ENCODE results near the gene EPB41L2. TPM values are rescaled to one million over a fixed set of nuclear protein-coding genes. Genes with fewer than 3 reads are reported as not detected.
"Not testable (repeated sequence)": the region's sequence is repeated elsewhere in the genome, so short reads cannot be mapped to it uniquely, and the experiment has no call there.

The EPB41L2 gene
- total RNA-seq, 1 experiment from 2014 or later: 106 TPM

DNA sequence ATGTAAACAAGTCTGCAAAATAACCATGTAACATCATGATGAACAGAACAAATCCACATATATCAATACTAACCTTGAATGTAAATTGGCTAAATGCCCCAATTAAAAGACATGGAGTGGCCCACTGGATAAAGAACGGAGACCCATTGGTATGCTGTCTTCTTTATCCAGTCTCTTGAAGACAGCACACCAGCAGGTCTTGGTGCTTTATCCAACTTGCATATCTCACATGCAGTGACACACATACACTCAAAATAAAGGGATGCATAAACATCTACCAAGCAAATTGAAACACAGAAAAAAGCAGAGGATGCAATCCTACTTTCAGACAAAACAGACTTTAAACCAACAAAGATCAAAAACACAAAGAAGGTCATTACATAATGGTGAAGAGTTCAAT is 30.3 kb upstream of the EPB41L2 start:
- H3K36me3 Mint-ChIP-seq: peaks cover 15% of the 10 kb centered on the region
- no peak overlapping the region for H3K4me3 Mint-ChIP-seq
- no peaks in the 10 kb centered on the region for H3K4me1 Mint-ChIP-seq
- DNase-seq (ENCODE audit: low spot score) (no peak), ATAC-seq (no peak)
- POLR2A ChIA-PET: no interaction called here
- H3K27ac Mint-ChIP-seq: no peak overlapping the region
- peaks cover 10% of the 10 kb centered on the region; the same call in 1 of the 2 replicates for H3K27me3 Mint-ChIP-seq (ENCODE audit: low read depth)
- peaks cover 36% of the 10 kb centered on the region for H3K9me3 Mint-ChIP-seq
- CTCF ChIA-PET: interaction anchor here (0.6 kb wide), 1 partner anchor 15 kb away, joined by 3 read pairs; no protein-coding TSS in a partner anchor
- no peak for TF ChIP-seq KAT7 (CRISPR knock-in tag; IDR thresholded peaks at IDR 0.05; ENCODE audit: borderline replicate concordance)
- TF ChIP-seq, protein P1, sequence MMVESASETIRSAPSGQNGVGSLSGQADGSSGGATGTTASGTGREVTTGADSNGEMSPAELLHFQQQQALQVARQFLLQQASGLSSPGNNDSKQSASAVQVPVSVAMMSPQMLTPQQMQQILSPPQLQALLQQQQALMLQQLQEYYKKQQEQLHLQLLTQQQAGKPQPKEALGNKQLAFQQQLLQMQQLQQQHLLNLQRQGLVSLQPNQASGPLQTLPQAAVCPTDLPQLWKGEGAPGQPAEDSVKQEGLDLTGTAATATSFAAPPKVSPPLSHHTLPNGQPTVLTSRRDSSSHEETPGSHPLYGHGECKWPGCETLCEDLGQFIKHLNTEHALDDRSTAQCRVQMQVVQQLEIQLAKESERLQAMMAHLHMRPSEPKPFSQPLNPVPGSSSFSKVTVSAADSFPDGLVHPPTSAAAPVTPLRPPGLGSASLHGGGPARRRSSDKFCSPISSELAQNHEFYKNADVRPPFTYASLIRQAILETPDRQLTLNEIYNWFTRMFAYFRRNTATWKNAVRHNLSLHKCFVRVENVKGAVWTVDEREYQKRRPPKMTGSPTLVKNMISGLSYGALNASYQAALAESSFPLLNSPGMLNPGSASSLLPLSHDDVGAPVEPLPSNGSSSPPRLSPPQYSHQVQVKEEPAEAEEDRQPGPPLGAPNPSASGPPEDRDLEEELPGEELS (CRISPR knock-in tag; IDR thresholded peaks at IDR 0.05): no peak
- TF ChIP-seq, protein P2, sequence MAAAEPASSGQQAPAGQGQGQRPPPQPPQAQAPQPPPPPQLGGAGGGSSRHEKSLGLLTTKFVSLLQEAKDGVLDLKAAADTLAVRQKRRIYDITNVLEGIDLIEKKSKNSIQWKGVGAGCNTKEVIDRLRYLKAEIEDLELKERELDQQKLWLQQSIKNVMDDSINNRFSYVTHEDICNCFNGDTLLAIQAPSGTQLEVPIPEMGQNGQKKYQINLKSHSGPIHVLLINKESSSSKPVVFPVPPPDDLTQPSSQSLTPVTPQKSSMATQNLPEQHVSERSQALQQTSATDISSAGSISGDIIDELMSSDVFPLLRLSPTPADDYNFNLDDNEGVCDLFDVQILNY (CRISPR knock-in tag; IDR thresholded peaks at IDR 0.05): no peak

DNA sequence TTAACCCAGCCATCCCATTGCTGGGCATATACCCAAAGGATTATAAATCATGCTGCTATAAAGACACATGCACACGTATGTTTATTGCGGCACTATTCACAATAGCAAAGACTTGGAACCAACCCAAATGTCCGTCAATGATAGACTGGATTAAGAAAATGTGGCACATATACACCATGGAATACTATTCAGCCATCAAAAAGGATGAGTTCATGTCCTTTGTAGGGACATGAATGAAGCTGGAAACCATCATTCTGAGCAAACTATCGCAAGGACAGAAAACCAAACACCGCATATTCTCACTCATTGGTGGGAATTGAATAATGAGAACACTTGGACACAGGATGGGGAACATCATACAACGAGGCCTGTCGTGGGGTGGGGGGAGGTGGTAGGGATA is 28.9 kb upstream of the EPB41L2 start:
- Mint-ChIP-seq H3K9me3 (peaks cover 48% of the 10 kb centered on the region), H3K36me3 (peaks cover 18% of the 10 kb centered on the region)
- H3K4me1 Mint-ChIP-seq; ATAC-seq; CTCF ChIA-PET; H3K27me3 Mint-ChIP-seq (ENCODE audit: low read depth); POLR2A ChIA-PET; DNase-seq (ENCODE audit: low spot score); H3K4me3 Mint-ChIP-seq; H3K27ac Mint-ChIP-seq: not testable (repeated sequence)

DNA sequence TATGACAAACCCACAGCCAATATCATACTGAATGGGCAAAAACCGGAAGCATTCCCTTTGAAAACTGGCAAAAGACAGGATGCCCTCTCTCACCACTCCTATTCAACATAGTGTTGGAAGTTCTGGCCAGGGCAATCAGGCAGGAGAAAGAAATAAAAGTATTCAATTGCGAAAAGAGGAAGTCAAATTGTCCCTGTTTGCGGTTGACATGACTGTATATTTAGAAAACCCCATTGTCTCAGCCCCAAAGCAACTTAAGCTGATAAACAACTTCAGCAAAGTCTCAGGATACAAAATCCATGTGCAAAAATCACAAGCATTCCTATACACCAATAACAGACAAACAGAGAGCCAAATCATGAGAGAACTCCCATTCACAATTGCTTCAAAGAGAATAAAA is 27.3 kb upstream of the EPB41L2 start:
- H3K27ac Mint-ChIP-seq; DNase-seq (ENCODE audit: low spot score); H3K4me3 Mint-ChIP-seq; POLR2A ChIA-PET; H3K4me1 Mint-ChIP-seq; ATAC-seq; CTCF ChIA-PET: not testable (repeated sequence)
- peaks cover 62% of the 10 kb centered on the region for H3K9me3 Mint-ChIP-seq
- peaks cover 14% of the 10 kb centered on the region; the same call in 1 of the 2 replicates for H3K27me3 Mint-ChIP-seq (ENCODE audit: low read depth)
- peaks cover 30% of the 10 kb centered on the region for H3K36me3 Mint-ChIP-seq

GRCh38 chr6:131084982-131085381 is 21.9 kb upstream of the EPB41L2 start:
- Mint-ChIP-seq H3K4me3 (no peak overlapping the region), H3K27me3 (ENCODE audit: low read depth) (peaks cover 7% of the 10 kb centered on the region; the same call in 1 of the 2 replicates), H3K36me3 (peaks cover 19% of the 10 kb centered on the region), H3K27ac (no peak overlapping the region), H3K9me3 (peaks cover 35% of the 10 kb centered on the region), H3K4me1 (no peaks in the 10 kb centered on the region)
- CTCF ChIA-PET: interaction anchor here (1.2 kb wide), 1 partner anchor 200 kb away, joined by 4 read pairs; no protein-coding TSS in a partner anchor
- POLR2A ChIA-PET: no interaction called here
- ATAC-seq: peak; percentile 52
- DNase-seq (ENCODE audit: low spot score): no peak
- no peak for TF ChIP-seq E2F4 (CRISPR knock-in tag; IDR thresholded peaks at IDR 0.05; ENCODE audit: borderline replicate concordance, low read depth)
- TF ChIP-seq ATF1 (CRISPR knock-in tag; IDR thresholded peaks at IDR 0.05): no peak
- no peak for TF ChIP-seq EMX1 (CRISPR knock-in tag; IDR thresholded peaks at IDR 0.05)

DNA sequence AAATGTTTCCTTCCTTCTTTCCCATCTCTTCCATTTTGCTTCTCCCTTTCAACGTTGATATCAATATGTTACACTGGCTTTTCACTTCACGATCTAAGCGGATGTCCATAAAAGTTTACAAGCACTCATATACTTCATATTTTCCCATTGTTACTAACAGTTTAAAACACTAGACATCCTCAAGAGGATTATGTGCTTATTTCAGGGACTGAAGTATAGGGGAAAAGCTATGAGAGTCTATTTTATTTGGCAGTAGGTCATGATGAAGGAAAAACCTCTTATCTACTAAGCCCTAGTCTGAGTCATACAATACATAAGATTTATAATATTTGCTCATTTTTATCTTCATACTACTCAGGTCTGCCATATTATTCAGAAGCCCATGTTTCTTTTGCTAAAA is 20.6 kb upstream of the EPB41L2 start:
- ATAC-seq (no peak), DNase-seq (ENCODE audit: low spot score) (no peak)
- ChIA-PET CTCF (interaction anchor here (0.9 kb wide), 1 partner anchor 544 kb away, joined by 4 read pairs; the partner anchor contains the start of gene MED23), POLR2A (no interaction called here)
- no peaks in the 10 kb centered on the region for H3K4me1 Mint-ChIP-seq
- peaks cover 4% of the 10 kb centered on the region; the same call in 1 of the 2 replicates for H3K27me3 Mint-ChIP-seq (ENCODE audit: low read depth)
- peaks cover 35% of the 10 kb centered on the region for H3K9me3 Mint-ChIP-seq
- no peak overlapping the region for H3K4me3 Mint-ChIP-seq
- no peak overlapping the region for H3K27ac Mint-ChIP-seq
- TF ChIP-seq RELA (CRISPR knock-in tag; IDR thresholded peaks at IDR 0.05; ENCODE audit: borderline replicate concordance): no peak
- TF ChIP-seq, protein P3, sequence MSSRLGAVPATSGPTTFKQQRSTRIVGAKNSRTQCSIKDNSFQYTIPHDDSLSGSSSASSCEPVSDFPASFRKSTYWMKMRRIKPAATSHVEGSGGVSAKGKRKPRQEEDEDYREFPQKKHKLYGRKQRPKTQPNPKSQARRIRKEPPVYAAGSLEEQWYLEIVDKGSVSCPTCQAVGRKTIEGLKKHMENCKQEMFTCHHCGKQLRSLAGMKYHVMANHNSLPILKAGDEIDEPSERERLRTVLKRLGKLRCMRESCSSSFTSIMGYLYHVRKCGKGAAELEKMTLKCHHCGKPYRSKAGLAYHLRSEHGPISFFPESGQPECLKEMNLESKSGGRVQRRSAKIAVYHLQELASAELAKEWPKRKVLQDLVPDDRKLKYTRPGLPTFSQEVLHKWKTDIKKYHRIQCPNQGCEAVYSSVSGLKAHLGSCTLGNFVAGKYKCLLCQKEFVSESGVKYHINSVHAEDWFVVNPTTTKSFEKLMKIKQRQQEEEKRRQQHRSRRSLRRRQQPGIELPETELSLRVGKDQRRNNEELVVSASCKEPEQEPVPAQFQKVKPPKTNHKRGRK (CRISPR knock-in tag; IDR thresholded peaks at IDR 0.05; ENCODE audit: borderline replicate concordance): no peak
- TF ChIP-seq, protein P1 (CRISPR knock-in tag; IDR thresholded peaks at IDR 0.05): no peak
- TF ChIP-seq NR2C2 (CRISPR knock-in tag; IDR thresholded peaks at IDR 0.05): no peak
- TF ChIP-seq NR1H2 (CRISPR knock-in tag; IDR thresholded peaks at IDR 0.05): no peak
- peaks cover 19% of the 10 kb centered on the region for H3K36me3 Mint-ChIP-seq
